IMR-90 (cell line): ENCODE data around the gene EHMT1. TPM values are rescaled to one million over a fixed set of nuclear protein-coding genes. Genes with fewer than 3 reads are reported as not detected.

Source experiments
- ATAC-seq: fragments of 200-7000 bp; cut with Tn5 transposase; 2 replicates; pipeline ENCODE4 v1.9.1; 2020; ENCODE audit warnings: low read depth, mild to moderate bottlenecking, moderate library complexity
- BruUV-seq: library from RNA; stranded (reverse); fragments of 400-500 nt; replicated peaks from 2 replicates; lab custom pipeline; 2021; lab: Mats Ljungman, UMichigan
- CTCF ChIA-PET: fragments of 300-600 bp; formaldehyde crosslinking; extraction: SDS; loops from one replicate; lab custom pipeline; 2021; ENCODE audit warnings: antibody characterized with exemption; lab: Yijun Ruan, JAX
- POLR2A ChIA-PET: fragments of 300-600 bp; sonication (Branson Sonifier 250); formaldehyde crosslinking; loops from one replicate; lab custom pipeline; 2022; ENCODE audit warnings: antibody characterized with exemption; ENCODE audit not compliant: unreplicated experiment; lab: Charles Lee
- DNase-seq: peaks from one replicate; pipeline ENCODE4 v3.0.0; 2013
- H2AFZ ChIP-seq: replicated peaks from 2 replicates; pipeline ENCODE3; 2013; ENCODE audit warnings: low read length, mild to moderate bottlenecking; ENCODE audit not compliant: poor library complexity
- H2AK5ac ChIP-seq: 2 replicates; pipeline ENCODE4 v1.6.1; 2013; ENCODE audit warnings: low read depth, low read length, inconsistent platforms
- H2AK9ac ChIP-seq: replicated peaks from 2 replicates; pipeline ENCODE3; 2013; ENCODE audit warnings: mild to moderate bottlenecking, low read depth, low read length, moderate library complexity; ENCODE audit not compliant: poor library complexity
- H2BK120ac ChIP-seq: 2 replicates; pipeline ENCODE4 v1.6.1; 2013; ENCODE audit warnings: low read depth, low read length, inconsistent platforms
- H2BK15ac ChIP-seq: 3 replicates; pipeline ENCODE4 v1.6.1; 2013; ENCODE audit warnings: low read depth, low read length, inconsistent platforms
- H2BK20ac ChIP-seq: 2 replicates; pipeline ENCODE4 v1.6.1; 2013; ENCODE audit warnings: low read depth, mild to moderate bottlenecking, inconsistent platforms, low read length, moderate library complexity
- H2BK5ac ChIP-seq: 2 replicates; pipeline ENCODE4 v1.6.1; 2013; ENCODE audit warnings: mild to moderate bottlenecking, low read depth, low read length, inconsistent platforms; ENCODE audit not compliant: poor library complexity, severe bottlenecking
- H3K14ac ChIP-seq: replicated peaks from 2 replicates; pipeline ENCODE4 v1.6.1; 2013; ENCODE audit warnings: low read depth, low read length, inconsistent platforms
- H3K18ac ChIP-seq: 2 replicates; pipeline ENCODE4 v1.6.1; 2013; ENCODE audit warnings: low read depth, low read length, control low read depth
- H3K23ac ChIP-seq: 2 replicates; pipeline ENCODE4 v1.6.1; 2013; ENCODE audit warnings: low read depth, low read length, inconsistent platforms
- H3K27ac ChIP-seq: 2 replicates; pipeline ENCODE4 v1.5.1; 2013; ENCODE audit warnings: mild to moderate bottlenecking, control low read depth, low read length; ENCODE audit not compliant: insufficient read depth
- H3K27me3 ChIP-seq: 2 replicates; pipeline ENCODE4 v1.6.1; 2013; ENCODE audit warnings: low read length; ENCODE audit not compliant: control insufficient read depth, insufficient read depth
- H3K36me3 ChIP-seq: 2 replicates; pipeline ENCODE4 v1.6.1; 2013; ENCODE audit warnings: low read length, mixed read lengths; ENCODE audit not compliant: control insufficient read depth, insufficient read depth
- H3K4ac ChIP-seq: 2 replicates; pipeline ENCODE4 v1.6.1; 2013; ENCODE audit warnings: low read depth, low read length, inconsistent platforms
- H3K4me1 ChIP-seq: 2 replicates; pipeline ENCODE4 v1.6.1; 2013; ENCODE audit warnings: low read length, mixed read lengths; ENCODE audit not compliant: control insufficient read depth, insufficient read depth
- H3K4me2 ChIP-seq: 2 replicates; pipeline ENCODE4 v1.6.1; 2013; ENCODE audit warnings: low read depth, mild to moderate bottlenecking, control low read depth, low read length, moderate library complexity
- H3K4me3 ChIP-seq: 2 replicates; pipeline ENCODE4 v1.5.1; 2013; ENCODE audit warnings: low read depth, mild to moderate bottlenecking, control low read depth, low read length, moderate library complexity; ENCODE audit not compliant: insufficient read depth
- H3K56ac ChIP-seq: 2 replicates; pipeline ENCODE4 v1.6.1; 2013; ENCODE audit warnings: low read length, inconsistent platforms; ENCODE audit not compliant: insufficient read depth; ENCODE audit errors: extremely low read depth
- H3K79me1 ChIP-seq, 2 experiments: 2 replicates each; pipeline ENCODE4 v1.6.1; 2013; ENCODE audit warnings: low read length in 2 of 2, inconsistent platforms in 1 of 2, low read depth in 1 of 2
- H3K9ac ChIP-seq: 2 replicates; pipeline ENCODE4 v1.6.1; 2013; ENCODE audit warnings: low read depth, low read length, control low read depth
- H3K9me1 ChIP-seq: 2 replicates; pipeline ENCODE4 v1.6.1; 2013; ENCODE audit warnings: low read length, inconsistent platforms; ENCODE audit not compliant: insufficient read depth
- H3K9me3 ChIP-seq: 2 replicates; pipeline ENCODE4 v1.6.1; 2013; ENCODE audit warnings: low read length; ENCODE audit not compliant: control insufficient read depth, insufficient read depth
- H4K20me1 ChIP-seq: 2 replicates; pipeline ENCODE4 v1.6.1; 2013; ENCODE audit warnings: low read length, inconsistent platforms; ENCODE audit not compliant: insufficient read depth
- H4K5ac ChIP-seq: 2 replicates; pipeline ENCODE4 v1.6.1; 2013; ENCODE audit warnings: mild to moderate bottlenecking, low read depth, low read length, control low read depth
- H4K8ac ChIP-seq, 2 experiments: 2 replicates each; pipeline ENCODE4 v1.6.1; 2013; ENCODE audit warnings: low read depth in 2 of 2, low read length in 2 of 2, control low read depth in 1 of 2, inconsistent platforms in 1 of 2
- H4K91ac ChIP-seq: 2 replicates; pipeline ENCODE4 v1.6.1; 2013; ENCODE audit warnings: low read depth, low read length, inconsistent platforms; ENCODE audit not compliant: insufficient read depth
- BHLHE40 ChIP-seq: fragments of 150-350 bp; IDR thresholded peaks from 2 replicates; pipeline ENCODE4 v1.6.1; 2016; ENCODE audit warnings: mild to moderate bottlenecking, low read depth, low read length
- CEBPB ChIP-seq: IDR thresholded peaks from 2 replicates; pipeline ENCODE4 v1.6.1; 2012; ENCODE audit warnings: low read depth, low read length, improper control_type of control experiment
- FOS ChIP-seq: fragments of 150-350 bp; IDR thresholded peaks from 2 replicates; pipeline ENCODE4 v1.6.1; 2016; ENCODE audit warnings: low read depth, low read length
- MAFK ChIP-seq: IDR thresholded peaks from 2 replicates; pipeline ENCODE4 v1.6.1; 2012; ENCODE audit warnings: low read depth, low read length, improper control_type of control experiment
- MAZ ChIP-seq: IDR thresholded peaks from 2 replicates; pipeline ENCODE4 v1.6.1; 2012; ENCODE audit warnings: low read depth, mild to moderate bottlenecking, low read length, improper control_type of control experiment, moderate library complexity, borderline replicate concordance
- MXI1 ChIP-seq: IDR thresholded peaks from 2 replicates; pipeline ENCODE4 v1.6.1; 2012; ENCODE audit warnings: low read depth, mild to moderate bottlenecking, low read length, moderate library complexity, borderline replicate concordance
- NFE2L2 ChIP-seq: fragments of 150-350 bp; IDR thresholded peaks from 2 replicates; pipeline ENCODE4 v1.6.1; 2016; ENCODE audit warnings: low read depth, mild to moderate bottlenecking, low read length
- POLR2A ChIP-seq: IDR thresholded peaks from 2 replicates; pipeline ENCODE4 v1.6.1; 2012; ENCODE audit warnings: mild to moderate bottlenecking, low read depth, low read length
- RAD21 ChIP-seq: IDR thresholded peaks from 2 replicates; pipeline ENCODE4 v1.6.1; 2012; ENCODE audit warnings: low read length, improper control_type of control experiment
- RCOR1 ChIP-seq: IDR thresholded peaks from 2 replicates; pipeline ENCODE4 v1.6.1; 2012; ENCODE audit warnings: mild to moderate bottlenecking, low read length, improper control_type of control experiment; ENCODE audit not compliant: insufficient replicate concordance
- RFX5 ChIP-seq: IDR thresholded peaks from 2 replicates; pipeline ENCODE4 v1.8.0; 2012; ENCODE audit warnings: low read depth, mild to moderate bottlenecking, low read length, moderate library complexity
- SMC3 ChIP-seq: fragments of 150-350 bp; IDR thresholded peaks from 2 replicates; pipeline ENCODE4 v1.6.1; 2016; ENCODE audit warnings: low read depth, mild to moderate bottlenecking, antibody characterized with exemption, low read length, moderate library complexity
- WGBS, 2 experiments: methylation state at CpG; one replicate each; pipeline versions ENCODE4 v1.1.5 to v1.1.7; 2013; ENCODE audit warnings: missing lambda C conversion rate in 2 of 2; ENCODE audit not compliant: insufficient read length in 1 of 2; ENCODE audit errors: extremely low coverage in 2 of 2; 5-methylcytosine and 5-hydroxymethylcytosine counted together
- dilution Hi-C: fragments of 300-500 bp; cut with HindIII; formaldehyde crosslinking; loops from one replicate; pipeline ENCODE4 v1.14.3; 2018; ENCODE audit warnings: low sequenced_read_pairs; ENCODE audit not compliant: unreplicated experiment
- in situ Hi-C: fragments of 300-500 bp; cut with MboI; formaldehyde crosslinking; loops from 3 replicates; pipeline ENCODE4 v1.14.3; 2019; ENCODE audit warnings: low sequenced_read_pairs, inconsistent platforms, mixed read lengths
- intact Hi-C: fragments of 100-400 bp; cut with micrococcal nuclease; formaldehyde crosslinking; loops from 2 replicates; pipeline ENCODE4 v1.10.0; 2022
- polyA plus RNA-seq, 3 experiments: library from polyadenylated mRNA; depleted of rRNA; stranded (reverse); fragments of >200 nt; gene quantifications; 2 replicates each; pipeline ENCODE4 v1.2.3, GENCODE V29; 2012; ENCODE audit warnings: low replicate concordance in 1 of 3
- total RNA-seq: library from RNA; depleted of rRNA; stranded (reverse); fragments of >200 nt; gene quantifications from 2 replicates; pipeline ENCODE4 v1.2.3, GENCODE V29; 2012
- TF ChIP-seq, protein P1 (sequence below): fragments of 150-350 bp; IDR thresholded peaks from 2 replicates; pipeline ENCODE4 v1.6.1; 2016; ENCODE audit warnings: low read depth, mild to moderate bottlenecking, low read length, moderate library complexity, borderline replicate concordance
- TF ChIP-seq, protein P2 (sequence below): conservative IDR thresholded peaks from 2 replicates; pipeline ENCODE4 v1.5.1; 2012; ENCODE audit warnings: mild to moderate bottlenecking, low read depth, low read length, improper control_type of control experiment
- TF ChIP-seq, protein P3 (sequence below): fragments of 150-350 bp; IDR thresholded peaks from 2 replicates; pipeline ENCODE4 v1.6.1; 2017; ENCODE audit warnings: mild to moderate bottlenecking, antibody characterized with exemption, low read length, low read depth

The EHMT1 gene
- total and polyA plus RNA-seq, 2 of the 4 experiments (the other 2 are of a cell fraction): 32.8 to 35.1 TPM

DNA sequence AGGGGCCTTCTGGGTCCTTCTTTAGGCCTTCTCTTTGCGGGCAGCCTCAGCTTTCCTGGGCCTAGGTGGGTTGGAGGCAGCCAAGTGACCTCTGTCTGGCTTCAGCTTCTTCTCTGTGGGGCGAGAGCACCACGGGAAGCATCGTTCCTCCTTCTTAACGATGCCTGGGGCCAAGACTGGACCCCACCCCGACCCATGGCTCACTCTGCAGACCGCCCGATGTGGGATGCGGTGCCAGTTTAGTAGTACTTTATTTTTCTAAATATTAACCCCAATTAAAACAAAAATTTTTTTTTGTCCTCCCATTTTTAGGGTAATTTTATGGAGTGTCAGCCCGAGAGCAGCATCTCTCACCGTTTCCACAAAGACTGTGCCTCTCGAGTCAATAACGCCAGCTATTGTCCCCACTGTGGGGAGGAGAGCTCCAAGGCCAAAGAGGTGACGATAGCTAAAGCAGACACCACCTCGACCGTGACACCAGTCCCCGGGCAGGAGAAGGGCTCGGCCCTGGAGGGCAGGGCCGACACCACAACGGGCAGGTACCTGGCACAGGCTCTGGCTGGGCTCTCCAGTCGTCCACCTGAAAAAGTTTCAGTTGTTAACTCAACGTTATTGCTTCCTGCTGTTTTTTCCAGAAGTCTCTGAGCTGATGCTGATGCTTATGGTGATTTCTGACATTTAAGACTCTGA lies 157.6 kb downstream of the EHMT1 start:
- BruUV-seq: no TSS peak
- Histone ChIP-seq H3K14ac (no peak overlapping the region), H3K4me3 (no peak overlapping the region), H3K9ac (no peak overlapping the region), H2AK9ac (peak overlapping the region; percentile 50), H2BK5ac (no peak overlapping the region), H3K18ac (no peak overlapping the region), H4K20me1 (no peaks in the 10 kb centered on the region), H4K8ac (no peak overlapping the region), H3K56ac (no peak overlapping the region), H3K79me1 (peaks cover 8 to 21% of the 10 kb centered on the region in 2 experiments; a peak in 2 of 4 replicates), H3K23ac (no peak overlapping the region), H2AK5ac (no peak overlapping the region), H3K4me1 (no peaks in the 10 kb centered on the region), H4K5ac (no peak overlapping the region), H2BK120ac (no peak overlapping the region), H3K4ac (no peak overlapping the region), H3K36me3 (peaks cover 55% of the 10 kb centered on the region), H3K9me1 (peaks cover 5% of the 10 kb centered on the region; the same call in 1 of the 2 replicates), H3K27ac (no peak overlapping the region), H4K91ac (no peak overlapping the region), H2BK20ac (no peak overlapping the region), H2AFZ (no peak overlapping the region), H3K9me3 (no peaks in the 10 kb centered on the region), H3K4me2 (no peak overlapping the region), H3K27me3 (no peaks in the 10 kb centered on the region), H2BK15ac (no peak overlapping the region)
- ATAC-seq (no peak), DNase-seq (no peak)
- CTCF ChIA-PET: no interaction called here
- in situ Hi-C loops (no loop called here), intact Hi-C loops (no loop called here), dilution Hi-C loops (no loop called here)
- WGBS, 2 experiments: 100% methylated on average over 6 of the region's 22 CpGs; no CpG with 5 or more reads in 1 of the 2 experiments
- no peak for TF ChIP-seq BHLHE40
- no peak for TF ChIP-seq POLR2A
- TF ChIP-seq SMC3: no peak
- no peak for TF ChIP-seq RFX5
- TF ChIP-seq, protein P1, sequence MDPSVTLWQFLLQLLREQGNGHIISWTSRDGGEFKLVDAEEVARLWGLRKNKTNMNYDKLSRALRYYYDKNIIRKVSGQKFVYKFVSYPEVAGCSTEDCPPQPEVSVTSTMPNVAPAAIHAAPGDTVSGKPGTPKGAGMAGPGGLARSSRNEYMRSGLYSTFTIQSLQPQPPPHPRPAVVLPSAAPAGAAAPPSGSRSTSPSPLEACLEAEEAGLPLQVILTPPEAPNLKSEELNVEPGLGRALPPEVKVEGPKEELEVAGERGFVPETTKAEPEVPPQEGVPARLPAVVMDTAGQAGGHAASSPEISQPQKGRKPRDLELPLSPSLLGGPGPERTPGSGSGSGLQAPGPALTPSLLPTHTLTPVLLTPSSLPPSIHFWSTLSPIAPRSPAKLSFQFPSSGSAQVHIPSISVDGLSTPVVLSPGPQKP: no peak
- no peak for TF ChIP-seq MAZ
- TF ChIP-seq NFE2L2: no peak
- no peak for TF ChIP-seq RCOR1
- no peak for TF ChIP-seq FOS
- TF ChIP-seq RAD21: no peak
- TF ChIP-seq, protein P2, sequence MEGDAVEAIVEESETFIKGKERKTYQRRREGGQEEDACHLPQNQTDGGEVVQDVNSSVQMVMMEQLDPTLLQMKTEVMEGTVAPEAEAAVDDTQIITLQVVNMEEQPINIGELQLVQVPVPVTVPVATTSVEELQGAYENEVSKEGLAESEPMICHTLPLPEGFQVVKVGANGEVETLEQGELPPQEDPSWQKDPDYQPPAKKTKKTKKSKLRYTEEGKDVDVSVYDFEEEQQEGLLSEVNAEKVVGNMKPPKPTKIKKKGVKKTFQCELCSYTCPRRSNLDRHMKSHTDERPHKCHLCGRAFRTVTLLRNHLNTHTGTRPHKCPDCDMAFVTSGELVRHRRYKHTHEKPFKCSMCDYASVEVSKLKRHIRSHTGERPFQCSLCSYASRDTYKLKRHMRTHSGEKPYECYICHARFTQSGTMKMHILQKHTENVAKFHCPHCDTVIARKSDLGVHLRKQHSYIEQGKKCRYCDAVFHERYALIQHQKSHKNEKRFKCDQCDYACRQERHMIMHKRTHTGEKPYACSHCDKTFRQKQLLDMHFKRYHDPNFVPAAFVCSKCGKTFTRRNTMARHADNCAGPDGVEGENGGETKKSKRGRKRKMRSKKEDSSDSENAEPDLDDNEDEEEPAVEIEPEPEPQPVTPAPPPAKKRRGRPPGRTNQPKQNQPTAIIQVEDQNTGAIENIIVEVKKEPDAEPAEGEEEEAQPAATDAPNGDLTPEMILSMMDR: no peak
- no peak for TF ChIP-seq CEBPB
- no peak for TF ChIP-seq MXI1
- TF ChIP-seq, protein P3, sequence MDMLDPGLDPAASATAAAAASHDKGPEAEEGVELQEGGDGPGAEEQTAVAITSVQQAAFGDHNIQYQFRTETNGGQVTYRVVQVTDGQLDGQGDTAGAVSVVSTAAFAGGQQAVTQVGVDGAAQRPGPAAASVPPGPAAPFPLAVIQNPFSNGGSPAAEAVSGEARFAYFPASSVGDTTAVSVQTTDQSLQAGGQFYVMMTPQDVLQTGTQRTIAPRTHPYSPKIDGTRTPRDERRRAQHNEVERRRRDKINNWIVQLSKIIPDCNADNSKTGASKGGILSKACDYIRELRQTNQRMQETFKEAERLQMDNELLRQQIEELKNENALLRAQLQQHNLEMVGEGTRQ: no peak
- no peak for TF ChIP-seq MAFK
- POLR2A ChIA-PET: no interaction called here
